Breast epithelium (tissue), 3 donors: ENCODE results near the gene FAM151A.
"Not testable (repeated sequence)": the region's sequence is repeated elsewhere in the genome, so short reads cannot be mapped to it uniquely, and the experiment has no call there.

Source experiments
- POLR2A ChIP-seq: fragments of 450-650 bp; IDR thresholded peaks from one replicate; pipeline ENCODE4 v1.6.1; 2016; ENCODE audit warnings: antibody characterized with exemption, mild to moderate bottlenecking, moderate library complexity
- POLR2AphosphoS5 ChIP-seq, 3 donors: sonication (generic); formaldehyde crosslinking; IDR thresholded peaks; one replicate each; pipeline ENCODE4 v1.6.1; 2017; ENCODE audit warnings: antibody characterized with exemption in 3 of 3
- TF ChIP-seq, protein P1 (sequence below), 3 donors: fragments of 450-650 bp; IDR thresholded peaks; one replicate each; pipeline ENCODE4 v1.5.1; 2016 to 2017; ENCODE audit warnings: antibody characterized with exemption in 3 of 3, mild to moderate bottlenecking in 3 of 3, moderate library complexity in 3 of 3

GRCh38 chr1:54636461-54637446, 13.4 kb upstream of the FAM151A start:
- TF ChIP-seq, protein P1, sequence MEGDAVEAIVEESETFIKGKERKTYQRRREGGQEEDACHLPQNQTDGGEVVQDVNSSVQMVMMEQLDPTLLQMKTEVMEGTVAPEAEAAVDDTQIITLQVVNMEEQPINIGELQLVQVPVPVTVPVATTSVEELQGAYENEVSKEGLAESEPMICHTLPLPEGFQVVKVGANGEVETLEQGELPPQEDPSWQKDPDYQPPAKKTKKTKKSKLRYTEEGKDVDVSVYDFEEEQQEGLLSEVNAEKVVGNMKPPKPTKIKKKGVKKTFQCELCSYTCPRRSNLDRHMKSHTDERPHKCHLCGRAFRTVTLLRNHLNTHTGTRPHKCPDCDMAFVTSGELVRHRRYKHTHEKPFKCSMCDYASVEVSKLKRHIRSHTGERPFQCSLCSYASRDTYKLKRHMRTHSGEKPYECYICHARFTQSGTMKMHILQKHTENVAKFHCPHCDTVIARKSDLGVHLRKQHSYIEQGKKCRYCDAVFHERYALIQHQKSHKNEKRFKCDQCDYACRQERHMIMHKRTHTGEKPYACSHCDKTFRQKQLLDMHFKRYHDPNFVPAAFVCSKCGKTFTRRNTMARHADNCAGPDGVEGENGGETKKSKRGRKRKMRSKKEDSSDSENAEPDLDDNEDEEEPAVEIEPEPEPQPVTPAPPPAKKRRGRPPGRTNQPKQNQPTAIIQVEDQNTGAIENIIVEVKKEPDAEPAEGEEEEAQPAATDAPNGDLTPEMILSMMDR (IDR thresholded peaks at IDR 0.05), result not testable (repeated sequence)
- not testable (repeated sequence) for TF ChIP-seq POLR2A; POLR2AphosphoS5 (IDR thresholded peaks at IDR 0.05)
